ENCODE results near the gene BRSK1. TPM values are rescaled to one million over a fixed set of nuclear protein-coding genes. Genes with fewer than 3 reads are reported as not detected.

The BRSK1 gene
- total and polyA plus RNA-seq, 10 of the 15 experiments (the other 5 are each of a cell fraction or from before 2014, with no cell fraction given), result 0.03 to 0.76 (median 0.25) TPM; not detected in 4

GRCh38 chr19:55252760-55253663 lies 30.8 kb upstream of the BRSK1 start:
- peak overlapping the region; percentile 91 for H3K27ac ChIP-seq (ENCODE audit: control insufficient read depth, insufficient read depth)
- H2AFZ ChIP-seq (ENCODE audit: control insufficient read depth, low read depth, low read length), result no peak overlapping the region
- no peak for DNase-seq (ENCODE audit: low read depth, low spot score)
- peak overlapping the region; percentile 93 for H3K9ac ChIP-seq (ENCODE audit: control insufficient read depth, insufficient read depth, low read length)
- BruUV-seq (replicated peaks), result no TSS peak
- POLR2A ChIA-PET, result interaction anchor here (0.9 to 5.7 kb wide), 7 partner anchors 23 to 377 kb away, joined by 4 to 86 read pairs (median 15); partner anchors contain the start of genes HSPBP1, KMT5C, TMEM238 and UBE2S
- RAD21 ChIA-PET (ENCODE audit: unreplicated experiment), result interaction anchor here (1.0 to 6.0 kb wide), 7 partner anchors 24 to 251 kb away, joined by 3 to 46 read pairs (median 10); partner anchors contain the start of genes KMT5C and TMEM238
- ATAC-seq, result no peak
- H3K36me3 ChIP-seq (ENCODE audit: control insufficient read depth in 2 of 2, insufficient read depth in 2 of 2, low read length in 1 of 2), result peaks cover 7 to 15% of the 10 kb centered on the region in 2 experiments; a peak in 3 of 4 replicates
- no peaks in the 10 kb centered on the region for H3K27me3 ChIP-seq (replicated peaks in 1 of 2; ENCODE audit: control insufficient read depth in 2 of 2, insufficient read depth in 2 of 2, low read length in 1 of 2)
- H4K20me1 ChIP-seq (ENCODE audit: control insufficient read depth, insufficient read depth), result peaks cover 11% of the 10 kb centered on the region
- peaks cover 96% of the 10 kb centered on the region for H3K79me2 ChIP-seq (ENCODE audit: control insufficient read depth, insufficient read depth, low read length)
- H3K9me3 ChIP-seq (replicated peaks; ENCODE audit: control insufficient read depth, insufficient read depth, low read length), result no peaks in the 10 kb centered on the region
- 28% methylated on average over 21 of the region's 21 CpGs for WGBS (ENCODE audit: insufficient coverage, insufficient replicate concordance, low lambda C conversion rate, missing lambda C conversion rate)
- no peak for FAIRE-seq
- intact Hi-C loops (cut with micrococcal nuclease; ENCODE audit: unreplicated experiment) (loop anchor here (10.0 kb wide), 1 partner anchor 132 kb away; the partner anchor contains the start of genes RPL28 and TMEM238), in situ Hi-C loops (cut with MboI) (no loop called here)
- CTCF ChIA-PET, result interaction anchor here (1.3 to 4.4 kb wide), 3 partner anchors 27 to 49 kb away, joined by 5 to 25 read pairs (median 5); partner anchors contain the start of gene HSPBP1
- peak overlapping the region; percentile 100 for H3K4me3 ChIP-seq
- peak overlapping the region; percentile 96 for H3K4me2 ChIP-seq (ENCODE audit: control insufficient read depth, insufficient read depth)
- TF ChIP-seq MEF2A (IDR thresholded peaks at IDR 0.05; ENCODE audit: insufficient read depth, low read depth, low read length) (no peak), YY1 (IDR thresholded peaks at IDR 0.05; ENCODE audit: low read depth, low read length) (no peak), ZNF592 (IDR thresholded peaks at IDR 0.05) (no peak), CEBPB (IDR thresholded peaks at IDR 0.05; ENCODE audit: borderline replicate concordance in 1 of 2, low read depth in 2 of 2, low read length in 2 of 2) (no peak), GATAD2B (conservative IDR thresholded peaks at IDR 0.05; ENCODE audit: low read depth) (no peak)
- SMC1A ChIA-PET (ENCODE audit: uncharacterized antibody, unreplicated experiment), result interaction anchor here (1.0 to 5.3 kb wide), 4 partner anchors 9 to 131 kb away, joined by 3 to 68 read pairs (median 3); partner anchors contain the start of genes HSPBP1 and TMEM238
- H3K4me1 ChIP-seq (ENCODE audit: control insufficient read depth, insufficient read depth, low read length), result peaks cover 29% of the 10 kb centered on the region
